ENCODE measurements around the gene F13A1. TPM values are rescaled to one million over a fixed set of nuclear protein-coding genes. Genes with fewer than 3 reads are reported as not detected.

The F13A1 gene
- polyA plus RNA-seq, 1 of the 3 experiments (the other 2 are of a cell fraction): not detected

DNA sequence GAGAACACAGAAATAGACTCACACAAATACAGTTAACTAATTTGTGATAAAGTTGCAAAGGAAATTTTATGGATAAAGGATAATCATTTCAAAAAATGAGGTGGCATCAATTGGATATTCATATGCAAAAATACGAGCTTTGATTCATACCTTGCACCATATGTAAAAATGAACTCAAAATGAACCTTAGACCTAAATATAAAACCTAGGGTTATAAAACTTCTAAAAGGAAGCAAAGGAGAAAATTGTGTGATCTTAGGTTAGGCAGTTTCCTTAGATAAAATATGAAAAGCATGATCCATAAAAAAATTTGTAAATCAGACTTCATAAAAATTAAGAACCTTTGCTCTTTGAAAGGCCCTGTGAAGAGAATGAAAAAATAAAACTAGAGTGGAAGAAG is 85.5 kb downstream of the F13A1 start:
- Histone ChIP-seq H4K20me1 (ENCODE audit: insufficient read depth) (no peaks in the 10 kb centered on the region), H3K36me3 (replicated peaks in 1 of 2; ENCODE audit: control insufficient read depth in 1 of 2, insufficient read depth in 2 of 2, low read length in 1 of 2) (no peaks in the 10 kb centered on the region), H2AFZ (ENCODE audit: low read depth) (no peak overlapping the region), H3K27me3 (ENCODE audit: insufficient read depth) (no peaks in the 10 kb centered on the region), H3K4me3 (ENCODE audit: low read depth in 2 of 2, low read length in 1 of 2) (no peak overlapping the region), H3K9ac (no peak overlapping the region), H3F3A (replicated peaks; ENCODE audit: insufficient read depth) (no peaks in the 10 kb centered on the region), H3K9me3 (no peaks in the 10 kb centered on the region), H3K4me2 (no peak overlapping the region), H3K79me2 (ENCODE audit: insufficient read depth) (no peaks in the 10 kb centered on the region), H3K4me1 (ENCODE audit: control insufficient read depth in 1 of 2, insufficient read depth in 2 of 2, low read depth in 1 of 2, low read length in 1 of 2) (no peaks in the 10 kb centered on the region), H3K27ac (ENCODE audit: low read depth in 2 of 2, low read length in 1 of 2) (no peak overlapping the region), H3K9me2 (no peaks in the 10 kb centered on the region)
- TF ChIP-seq USF1 (IDR thresholded peaks at IDR 0.05; ENCODE audit: borderline replicate concordance, low read depth) (no peak), EP300 (IDR thresholded peaks at IDR 0.05; ENCODE audit: borderline replicate concordance in 1 of 2, low read depth in 1 of 2, low read length in 1 of 2) (no peak), ELF1 (IDR thresholded peaks at IDR 0.05) (no peak), TCF12 (IDR thresholded peaks at IDR 0.05) (no peak), SIN3A (IDR thresholded peaks at IDR 0.05; ENCODE audit: borderline replicate concordance, low read depth, low read length) (no peak), TAF1 (IDR thresholded peaks at IDR 0.05; ENCODE audit: borderline replicate concordance, low read depth, low read length) (no peak), RAD21 (IDR thresholded peaks at IDR 0.05; ENCODE audit: low read length) (no peak), RXRA (IDR thresholded peaks at IDR 0.05; ENCODE audit: borderline replicate concordance, low read depth) (no peak), IRF3 (IDR thresholded peaks at IDR 0.05; ENCODE audit: low read depth, low read length) (no peak), TEAD4 (IDR thresholded peaks at IDR 0.05; ENCODE audit: borderline replicate concordance, insufficient read depth) (no peak), SMC3 (IDR thresholded peaks at IDR 0.05; ENCODE audit: low read depth, low read length) (no peak), EZH2phosphoT487 (IDR thresholded peaks at IDR 0.05; ENCODE audit: borderline replicate concordance, low read depth) (no peak), GABPA (IDR thresholded peaks at IDR 0.05; ENCODE audit: low read depth) (no peak), MAX (IDR thresholded peaks at IDR 0.05; ENCODE audit: low read depth) (no peak)
- TF ChIP-seq, protein P1, sequence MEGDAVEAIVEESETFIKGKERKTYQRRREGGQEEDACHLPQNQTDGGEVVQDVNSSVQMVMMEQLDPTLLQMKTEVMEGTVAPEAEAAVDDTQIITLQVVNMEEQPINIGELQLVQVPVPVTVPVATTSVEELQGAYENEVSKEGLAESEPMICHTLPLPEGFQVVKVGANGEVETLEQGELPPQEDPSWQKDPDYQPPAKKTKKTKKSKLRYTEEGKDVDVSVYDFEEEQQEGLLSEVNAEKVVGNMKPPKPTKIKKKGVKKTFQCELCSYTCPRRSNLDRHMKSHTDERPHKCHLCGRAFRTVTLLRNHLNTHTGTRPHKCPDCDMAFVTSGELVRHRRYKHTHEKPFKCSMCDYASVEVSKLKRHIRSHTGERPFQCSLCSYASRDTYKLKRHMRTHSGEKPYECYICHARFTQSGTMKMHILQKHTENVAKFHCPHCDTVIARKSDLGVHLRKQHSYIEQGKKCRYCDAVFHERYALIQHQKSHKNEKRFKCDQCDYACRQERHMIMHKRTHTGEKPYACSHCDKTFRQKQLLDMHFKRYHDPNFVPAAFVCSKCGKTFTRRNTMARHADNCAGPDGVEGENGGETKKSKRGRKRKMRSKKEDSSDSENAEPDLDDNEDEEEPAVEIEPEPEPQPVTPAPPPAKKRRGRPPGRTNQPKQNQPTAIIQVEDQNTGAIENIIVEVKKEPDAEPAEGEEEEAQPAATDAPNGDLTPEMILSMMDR (IDR thresholded peaks at IDR 0.05): no peak
- TF ChIP-seq, protein P2, sequence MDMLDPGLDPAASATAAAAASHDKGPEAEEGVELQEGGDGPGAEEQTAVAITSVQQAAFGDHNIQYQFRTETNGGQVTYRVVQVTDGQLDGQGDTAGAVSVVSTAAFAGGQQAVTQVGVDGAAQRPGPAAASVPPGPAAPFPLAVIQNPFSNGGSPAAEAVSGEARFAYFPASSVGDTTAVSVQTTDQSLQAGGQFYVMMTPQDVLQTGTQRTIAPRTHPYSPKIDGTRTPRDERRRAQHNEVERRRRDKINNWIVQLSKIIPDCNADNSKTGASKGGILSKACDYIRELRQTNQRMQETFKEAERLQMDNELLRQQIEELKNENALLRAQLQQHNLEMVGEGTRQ (IDR thresholded peaks at IDR 0.05; ENCODE audit: borderline replicate concordance, low read depth, low read length): no peak
- 0% methylated on average over 1 of the region's 1 CpG for WGBS (ENCODE audit: low lambda C conversion rate)
- no peak for DNase-seq
- ChIA-PET CTCF (no interaction called here), POLR2A (no interaction called here)

Data from SK-N-SH (cell line).